Glomerular endothelial cell (primary cell): ENCODE results near the gene DHRS12. TPM values are rescaled to one million over a fixed set of nuclear protein-coding genes. Genes with fewer than 3 reads are reported as not detected.

Experiments
- DNase-seq: peaks from one replicate; pipeline ENCODE4 v3.0.0-alpha.2; 2011; ENCODE audit warnings: low read depth, low spot score; ENCODE audit errors: extremely low read depth
- total RNA-seq: library from RNA; depleted of rRNA; stranded (reverse); fragments of >200 nt; gene quantifications from 2 replicates; pipeline ENCODE4 v1.2.3, GENCODE V29; 2015

The DHRS12 gene
- total RNA-seq, 1 donor from 2014 or later: 14.2 TPM

GRCh38 chr13:51811920-51812451, 8.0 kb upstream of the DHRS12 start:
- DNase-seq: no peak

GRCh38 chr13:51811046-51811445, 7.1 kb upstream of the DHRS12 start:
- no peak for DNase-seq

- no peak for DNase-seq
Observed at GRCh38 chr13:51808811-51809210, 4.8 kb upstream of the DHRS12 start.

GRCh38 chr13:51807041-51807440, 3.1 kb upstream of the DHRS12 start:
- DNase-seq: no peak

GRCh38 chr13:51806566-51806965, 2.6 kb upstream of the DHRS12 start:
- DNase-seq: no peak

- no peak for DNase-seq
Observed at GRCh38 chr13:51805925-51806324, 2.0 kb upstream of the DHRS12 start.

GRCh38 chr13:51805313-51805712, 1.4 kb upstream of the DHRS12 start:
- DNase-seq: no peak

- DNase-seq: no peak
Observed at GRCh38 chr13:51804295-51805172, 571 bp upstream of the DHRS12 start.

GRCh38 chr13:51802631-51803418, 1.1 kb downstream of the DHRS12 start:
- no peak for DNase-seq

GRCh38 chr13:51801631-51802099, 2.3 kb downstream of the DHRS12 start:
- no peak for DNase-seq

GRCh38 chr13:51800486-51800885, 3.5 kb downstream of the DHRS12 start:
- no peak for DNase-seq

- DNase-seq: no peak
Observed at GRCh38 chr13:51799261-51799660, 4.7 kb downstream of the DHRS12 start.

GRCh38 chr13:51797664-51798488, 6.1 kb downstream of the DHRS12 start:
- DNase-seq: no peak

- DNase-seq: no peak
Observed at GRCh38 chr13:51796546-51796945, 7.4 kb downstream of the DHRS12 start.

- no peak for DNase-seq
Observed at GRCh38 chr13:51795419-51795818, 8.5 kb downstream of the DHRS12 start.

- DNase-seq: no peak
Observed at GRCh38 chr13:51794964-51795363, 9.0 kb downstream of the DHRS12 start.

- DNase-seq: no peak
Observed at GRCh38 chr13:51793570-51794271, 10.2 kb downstream of the DHRS12 start.

- no peak for DNase-seq
Observed at GRCh38 chr13:51786425-51787265, 17.3 kb downstream of the DHRS12 start.
